Activated naive CD4-positive, alpha-beta T cell treated with anti-CD3 and anti-CD28 coated beads for 36 hours (primary cell): ENCODE results near the gene PDE2A. TPM values are rescaled to one million over a fixed set of nuclear protein-coding genes. Genes with fewer than 3 reads are reported as not detected.

Experiments
- CTCF ChIA-PET: fragments of 350-600 bp; sonication (Branson Sonifier 250); formaldehyde crosslinking; loops from one replicate; lab custom pipeline; 2021; ENCODE audit warnings: antibody characterized with exemption; lab: Charles Lee
- DNase-seq: peaks from one replicate; pipeline ENCODE4 v3.0.0-alpha.2; 2020
- H3K27ac Mint-ChIP-seq: one replicate; pipeline ENCODE4 v1.8.0; 2021; ENCODE audit warnings: mild to moderate bottlenecking, mixed read lengths
- H3K27me3 Mint-ChIP-seq: one replicate; pipeline ENCODE4 v1.8.0; 2021; ENCODE audit warnings: low read depth, mixed read lengths
- H3K36me3 Mint-ChIP-seq: one replicate; pipeline ENCODE4 v1.8.0; 2021; ENCODE audit warnings: low read depth, mixed read lengths
- H3K4me1 Mint-ChIP-seq: one replicate; pipeline ENCODE4 v1.8.0; 2021; ENCODE audit warnings: low read depth, mixed read lengths
- H3K4me3 Mint-ChIP-seq: one replicate; pipeline ENCODE4 v1.8.0; 2021; ENCODE audit warnings: mild to moderate bottlenecking, moderate library complexity, mixed read lengths
- H3K9me3 Mint-ChIP-seq: one replicate; pipeline ENCODE4 v1.8.0; 2021; ENCODE audit warnings: mixed read lengths
- intact Hi-C: fragments of 100-400 bp; cut with micrococcal nuclease; formaldehyde crosslinking; loops from one replicate; pipeline ENCODE4 v1.15.1; 2023
- total RNA-seq, 2 experiments: library from RNA; stranded (reverse); gene quantifications; one replicate each; pipeline ENCODE4 v1.2.3, GENCODE V29; 2021

The PDE2A gene
- total RNA-seq, 2 experiments from 2014 or later: 0.69 to 1.1 TPM

DNA sequence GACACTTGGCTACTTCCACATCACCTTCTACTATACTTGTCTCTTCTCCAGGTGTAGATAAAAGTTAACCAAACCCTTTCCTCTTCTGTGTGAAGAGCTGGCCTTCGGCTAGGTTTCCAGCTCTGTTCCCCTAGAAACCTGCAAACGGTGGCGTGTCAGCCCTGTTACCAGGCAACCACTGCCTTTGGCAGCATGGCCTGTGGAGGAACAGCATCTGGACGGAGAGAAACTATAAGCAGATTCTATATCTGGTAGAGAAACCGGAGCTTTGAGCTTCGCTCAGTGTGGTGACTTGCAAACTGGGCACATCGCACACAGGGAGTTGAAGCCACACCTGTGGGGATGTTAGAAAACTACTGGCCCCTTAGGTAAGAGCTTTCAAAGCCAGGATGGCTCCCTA is 42.1 kb upstream of the PDE2A start:
- peaks cover 44% of the 10 kb centered on the region for H3K4me1 Mint-ChIP-seq
- H3K36me3 Mint-ChIP-seq: peaks cover under 1% of the 10 kb centered on the region

DNA sequence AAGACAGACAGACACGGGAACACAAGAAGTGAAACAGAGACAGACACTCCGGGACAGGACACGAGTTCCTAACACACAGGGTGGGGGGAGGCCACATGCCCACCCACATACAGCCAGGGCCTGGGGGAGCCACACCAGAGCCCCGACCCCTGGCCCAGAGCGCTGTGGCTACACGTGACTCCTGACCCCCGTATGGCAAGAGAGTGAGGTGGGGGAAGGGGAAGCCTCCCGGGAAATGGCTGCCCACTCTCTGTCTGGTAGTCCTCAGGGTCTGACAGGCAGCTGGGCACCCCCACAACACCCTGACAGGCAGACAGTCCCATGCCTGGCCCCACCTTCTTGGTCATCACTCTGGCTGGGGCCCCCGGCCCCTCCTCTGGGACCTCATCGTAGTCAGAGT is 38.6 kb upstream of the PDE2A start:
- H3K27me3 Mint-ChIP-seq: no peaks in the 10 kb centered on the region
- peaks cover 14% of the 10 kb centered on the region for H3K4me1 Mint-ChIP-seq
- peaks cover 16% of the 10 kb centered on the region for H3K36me3 Mint-ChIP-seq
- CTCF ChIA-PET: interaction anchor here (0.7 kb wide), 1 partner anchor 455 kb away, joined by 3 read pairs; no protein-coding TSS in a partner anchor
- no peak overlapping the region for H3K4me3 Mint-ChIP-seq
- DNase-seq: no peak
- no peak overlapping the region for H3K27ac Mint-ChIP-seq
- intact Hi-C loops: no loop called here
- H3K9me3 Mint-ChIP-seq: no peaks in the 10 kb centered on the region

More for the DNA sequence above, 42.1 kb upstream of the PDE2A start:
- H3K9me3 Mint-ChIP-seq: no peaks in the 10 kb centered on the region
- DNase-seq: no peak
- H3K27ac Mint-ChIP-seq: no peak overlapping the region
- no peaks in the 10 kb centered on the region for H3K27me3 Mint-ChIP-seq
- CTCF ChIA-PET: interaction anchor here (0.6 to 1.6 kb wide), 3 partner anchors 9 to 277 kb away, joined by 3 to 5 read pairs (median 3); no protein-coding TSS in a partner anchor
- no peak overlapping the region for H3K4me3 Mint-ChIP-seq
- intact Hi-C loops: no loop called here

DNA sequence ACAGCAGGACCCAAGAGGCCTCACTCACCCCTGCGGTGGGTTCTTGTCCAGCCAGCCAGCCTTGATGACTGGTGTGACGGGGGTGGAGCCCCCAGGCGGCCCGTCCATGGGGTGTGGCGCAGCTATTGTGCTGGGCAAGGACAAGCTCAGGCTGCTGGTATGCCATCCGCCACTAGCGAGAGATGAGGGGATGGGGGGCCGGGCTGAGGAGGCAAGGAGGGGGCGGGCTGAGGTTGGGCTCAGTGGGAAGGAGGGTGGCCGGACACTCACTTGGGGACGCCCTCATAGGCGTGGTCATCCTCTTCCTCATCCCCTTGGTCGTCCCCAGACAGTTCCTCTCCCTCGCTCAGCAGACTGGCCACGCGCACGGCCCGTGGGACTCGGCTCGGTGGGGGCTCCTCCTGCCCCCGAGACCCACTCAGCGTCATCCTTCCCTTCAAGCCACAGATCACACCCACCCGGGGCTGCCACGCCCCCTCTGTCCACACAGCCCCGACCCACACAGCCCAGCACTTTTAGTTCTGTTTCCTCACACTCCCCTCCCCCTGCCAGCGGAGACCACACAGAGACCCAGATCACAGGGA is 38.0 kb upstream of the PDE2A start:
- CTCF ChIA-PET: no interaction called here
- no peaks in the 10 kb centered on the region for H3K9me3 Mint-ChIP-seq
- intact Hi-C loops: no loop called here
- H3K4me1 Mint-ChIP-seq: peaks cover 10% of the 10 kb centered on the region
- no peak for DNase-seq
- no peak overlapping the region for H3K27ac Mint-ChIP-seq
- H3K4me3 Mint-ChIP-seq: no peak overlapping the region
- peaks cover 20% of the 10 kb centered on the region for H3K36me3 Mint-ChIP-seq
- no peaks in the 10 kb centered on the region for H3K27me3 Mint-ChIP-seq

DNA sequence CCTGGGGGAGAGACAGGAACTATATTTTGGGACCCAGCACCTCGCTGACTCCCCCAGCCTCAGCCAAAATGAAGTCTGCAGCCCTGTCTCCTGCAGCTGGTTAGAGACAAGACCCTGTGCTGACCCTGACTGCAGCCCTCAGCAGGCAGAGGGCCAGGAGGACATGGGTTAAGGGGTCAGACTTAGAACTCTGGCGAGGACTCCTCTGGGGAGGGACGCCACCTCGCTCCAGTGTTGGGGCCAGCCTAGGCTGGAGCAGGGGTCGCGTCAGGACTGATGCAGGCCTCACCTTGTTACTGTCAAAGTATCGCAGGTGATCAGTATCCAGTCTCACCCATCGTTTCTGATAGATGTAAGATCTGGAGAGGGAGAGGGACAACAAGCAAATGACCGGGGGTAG is 36.9 kb upstream of the PDE2A start:
- Mint-ChIP-seq H3K9me3 (no peaks in the 10 kb centered on the region), H3K36me3 (peaks cover 28% of the 10 kb centered on the region), H3K4me1 (peaks cover 8% of the 10 kb centered on the region), H3K27me3 (no peaks in the 10 kb centered on the region), H3K27ac (no peak overlapping the region), H3K4me3 (no peak overlapping the region)
- no peak for DNase-seq
- intact Hi-C loops: no loop called here
- CTCF ChIA-PET: no interaction called here

- Mint-ChIP-seq H3K27ac (no peak overlapping the region), H3K36me3 (peaks cover 28% of the 10 kb centered on the region), H3K4me3 (no peak overlapping the region), H3K27me3 (no peaks in the 10 kb centered on the region), H3K4me1 (peaks cover 4% of the 10 kb centered on the region), H3K9me3 (no peaks in the 10 kb centered on the region)
- DNase-seq: no peak
- CTCF ChIA-PET: no interaction called here
- intact Hi-C loops: no loop called here
Observed at GRCh38 chr11:72710278-72710677, 36.1 kb upstream of the PDE2A start.

DNA sequence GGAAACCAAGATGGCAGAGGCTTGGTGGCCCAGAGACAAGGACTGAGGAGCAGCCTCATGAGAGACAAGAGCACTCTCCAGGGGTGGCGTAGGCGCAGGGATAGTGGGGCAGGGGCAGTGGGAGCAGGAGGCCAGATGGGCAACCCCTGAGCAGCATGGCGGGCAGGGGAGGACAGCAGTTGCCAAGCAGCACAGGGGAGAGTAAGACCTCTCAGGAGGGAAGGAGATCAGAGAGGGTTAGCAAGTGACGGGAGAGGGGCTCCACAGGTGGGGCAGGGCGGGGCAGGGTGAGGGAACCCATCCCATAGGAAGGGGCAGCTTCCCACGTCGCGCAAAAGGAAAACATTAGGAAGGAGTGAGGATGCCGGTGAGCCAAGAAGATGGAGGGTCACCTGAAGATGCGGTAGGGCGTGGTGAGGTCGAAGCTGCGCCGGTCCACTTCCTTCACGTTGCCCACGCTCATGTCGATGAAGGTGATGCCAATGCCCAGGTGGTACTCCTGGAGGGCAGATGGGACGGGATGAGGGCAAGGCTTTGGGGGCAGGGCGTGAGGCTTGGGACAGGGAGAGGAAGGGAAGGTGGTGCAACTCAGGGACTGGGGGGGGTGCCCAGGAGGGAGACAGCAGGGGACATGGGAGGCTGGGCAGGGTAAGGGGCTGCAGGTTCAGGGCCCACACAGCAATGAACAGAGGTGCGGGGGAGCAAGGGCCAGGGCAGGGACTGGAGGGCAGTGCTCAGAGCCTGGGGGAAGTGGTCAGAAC is 35.4 kb upstream of the PDE2A start:
- Mint-ChIP-seq H3K36me3 (peaks cover 30% of the 10 kb centered on the region), H3K9me3 (no peaks in the 10 kb centered on the region), H3K27ac (no peak overlapping the region), H3K27me3 (no peaks in the 10 kb centered on the region), H3K4me3 (no peak overlapping the region), H3K4me1 (peaks cover under 1% of the 10 kb centered on the region)
- DNase-seq: no peak
- CTCF ChIA-PET: no interaction called here
- intact Hi-C loops: no loop called here

DNA sequence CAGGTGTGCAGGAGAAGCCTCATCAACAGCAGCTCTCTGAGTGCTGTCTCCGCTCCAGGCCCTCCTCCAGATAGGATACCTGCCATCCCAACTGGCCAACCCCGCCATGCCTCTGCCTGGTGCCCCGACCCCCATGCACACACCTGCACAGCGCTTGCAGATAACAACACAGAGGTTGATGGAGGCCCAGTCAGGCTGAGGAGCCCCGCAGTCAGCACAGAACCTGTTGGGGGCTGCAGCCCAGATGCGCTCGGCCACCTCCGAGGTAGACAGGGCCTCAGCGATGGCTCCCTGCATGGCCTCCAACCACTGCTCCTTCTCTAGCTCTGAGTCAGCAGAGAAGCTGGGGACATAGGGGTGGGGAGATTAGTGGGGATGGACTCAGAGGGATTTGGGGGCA is 32.8 kb upstream of the PDE2A start:
- no peak overlapping the region for H3K4me3 Mint-ChIP-seq
- intact Hi-C loops: no loop called here
- no peaks in the 10 kb centered on the region for H3K4me1 Mint-ChIP-seq
- H3K27me3 Mint-ChIP-seq: no peaks in the 10 kb centered on the region
- no peaks in the 10 kb centered on the region for H3K9me3 Mint-ChIP-seq
- CTCF ChIA-PET: no interaction called here
- H3K27ac Mint-ChIP-seq: no peak overlapping the region
- peaks cover 30% of the 10 kb centered on the region for H3K36me3 Mint-ChIP-seq
- DNase-seq: no peak

GRCh38 chr11:72706579-72706978 is 32.4 kb upstream of the PDE2A start:
- CTCF ChIA-PET: no interaction called here
- no peak for DNase-seq
- intact Hi-C loops: no loop called here
- no peak overlapping the region for H3K4me3 Mint-ChIP-seq
- H3K27me3 Mint-ChIP-seq: no peaks in the 10 kb centered on the region
- no peak overlapping the region for H3K27ac Mint-ChIP-seq
- no peaks in the 10 kb centered on the region for H3K9me3 Mint-ChIP-seq
- peaks cover 30% of the 10 kb centered on the region for H3K36me3 Mint-ChIP-seq
- H3K4me1 Mint-ChIP-seq: no peaks in the 10 kb centered on the region

- H3K4me3 Mint-ChIP-seq: no peak overlapping the region
- peaks cover 30% of the 10 kb centered on the region for H3K36me3 Mint-ChIP-seq
- CTCF ChIA-PET: no interaction called here
- no peaks in the 10 kb centered on the region for H3K9me3 Mint-ChIP-seq
- no peaks in the 10 kb centered on the region for H3K4me1 Mint-ChIP-seq
- intact Hi-C loops: no loop called here
- DNase-seq: no peak
- no peak overlapping the region for H3K27ac Mint-ChIP-seq
- no peaks in the 10 kb centered on the region for H3K27me3 Mint-ChIP-seq
Observed at GRCh38 chr11:72705442-72706365, 31.5 kb upstream of the PDE2A start.

DNA sequence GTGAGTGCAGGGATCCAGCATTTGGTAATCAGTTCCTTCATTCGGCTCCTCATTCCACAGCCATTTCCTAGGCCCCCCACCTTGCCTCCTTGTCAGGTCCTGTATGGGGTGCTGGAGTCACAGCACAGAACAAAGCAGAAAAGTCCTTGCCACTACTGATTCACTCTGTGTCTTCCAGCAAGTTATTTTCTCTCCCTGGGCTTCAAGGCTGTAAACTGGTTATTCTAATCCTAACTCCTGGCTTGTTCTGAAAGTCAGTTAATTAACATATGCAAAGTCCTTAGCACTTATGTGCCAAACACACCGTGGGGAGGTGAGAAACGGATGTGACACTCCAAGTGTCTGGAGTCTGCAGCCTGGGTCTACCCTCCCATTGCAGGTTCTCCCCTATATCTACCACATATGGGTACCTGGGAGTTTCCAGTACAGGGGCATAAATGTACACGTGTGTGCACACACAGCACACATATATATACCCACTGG is 30.6 kb upstream of the PDE2A start:
- Mint-ChIP-seq H3K9me3 (no peaks in the 10 kb centered on the region), H3K27me3 (no peaks in the 10 kb centered on the region), H3K27ac (no peak overlapping the region), H3K4me1 (no peaks in the 10 kb centered on the region), H3K4me3 (no peak overlapping the region), H3K36me3 (peaks cover 30% of the 10 kb centered on the region)
- DNase-seq: no peak
- CTCF ChIA-PET: no interaction called here
- intact Hi-C loops: no loop called here

- CTCF ChIA-PET: interaction anchor here (0.6 to 0.8 kb wide), 2 partner anchors 89 to 1152 kb away, joined by 3 to 4 read pairs; no protein-coding TSS in a partner anchor
- no peaks in the 10 kb centered on the region for H3K9me3 Mint-ChIP-seq
- no peaks in the 10 kb centered on the region for H3K4me1 Mint-ChIP-seq
- H3K27me3 Mint-ChIP-seq: no peaks in the 10 kb centered on the region
- no peak overlapping the region for H3K4me3 Mint-ChIP-seq
- peaks cover 28% of the 10 kb centered on the region for H3K36me3 Mint-ChIP-seq
- H3K27ac Mint-ChIP-seq: no peak overlapping the region
- no peak for DNase-seq
- intact Hi-C loops: no loop called here
Observed at GRCh38 chr11:72704028-72704782, 30.0 kb upstream of the PDE2A start.
